HG02970 (cell line): ENCODE results near the gene PKIB.
"Not testable (repeated sequence)": the region's sequence is repeated elsewhere in the genome, so short reads cannot be mapped to it uniquely, and the experiment has no call there.

Experiments used
- ATAC-seq: cut with Tn5 transposase; IDR thresholded peaks from one replicate; pipeline ENCODE4 v1.9.1; 2021; ENCODE audit warnings: mild to moderate bottlenecking, moderate library complexity, moderate number of reproducible peaks; ENCODE audit not compliant: unreplicated experiment, low FRiP score

Gene PKIB

DNA sequence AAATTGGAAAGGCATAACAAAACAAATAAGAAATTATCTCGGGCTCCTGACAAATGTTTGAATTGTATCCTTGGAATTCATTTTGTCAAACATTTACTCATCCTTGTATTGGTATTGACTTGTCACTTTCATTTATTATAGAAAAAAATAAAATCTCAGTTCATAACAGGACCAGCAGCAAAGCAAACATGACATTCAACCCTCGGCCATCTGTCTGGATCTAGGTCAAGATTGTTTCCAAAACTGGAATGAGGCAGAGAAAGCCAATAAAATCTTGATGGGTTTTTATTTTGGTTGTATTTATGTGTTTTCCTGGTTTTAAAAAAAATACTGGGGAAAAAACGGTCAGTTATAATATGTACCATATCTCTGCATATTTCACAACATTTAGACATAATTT is 126.4 kb downstream of the PKIB start:
- no peak for ATAC-seq

DNA sequence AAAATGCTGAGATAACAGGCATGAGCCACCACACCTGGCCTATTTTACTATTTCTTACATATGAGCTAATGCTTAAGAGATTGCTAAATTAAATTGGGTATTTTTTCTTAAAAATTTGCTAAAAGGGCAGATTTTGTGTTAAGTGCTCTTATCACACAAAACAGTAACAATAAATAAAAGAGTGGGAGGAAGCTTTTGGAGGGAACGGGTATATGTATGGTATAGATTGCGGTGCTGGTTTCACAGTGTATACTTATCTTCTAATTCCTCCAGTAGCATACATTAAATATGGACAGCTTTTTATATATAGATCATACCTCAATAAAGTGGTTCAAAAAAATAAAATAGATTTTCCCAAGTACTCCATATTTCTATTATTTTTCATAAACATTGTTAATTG is 129.9 kb downstream of the PKIB start:
- ATAC-seq: no peak

DNA sequence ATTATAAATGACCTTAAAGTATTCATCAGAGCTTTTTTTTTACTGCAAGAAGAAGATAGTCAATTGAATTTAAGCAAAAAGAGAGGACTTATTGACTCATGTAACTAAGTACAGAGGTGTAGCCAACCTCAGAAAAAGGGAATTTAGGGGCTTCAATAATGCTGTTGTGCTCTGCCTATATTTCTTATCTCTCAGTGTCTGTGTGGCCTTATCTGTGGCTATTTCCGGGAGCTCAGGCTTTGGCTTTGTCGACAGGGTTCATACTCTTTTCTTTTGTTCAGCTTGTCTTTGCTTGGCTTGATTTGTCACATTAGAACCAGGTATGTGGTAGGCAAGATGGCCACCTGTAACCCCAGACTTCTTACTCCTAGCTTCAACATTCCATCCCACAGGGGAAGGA is 130.7 kb downstream of the PKIB start:
- ATAC-seq: no peak

DNA sequence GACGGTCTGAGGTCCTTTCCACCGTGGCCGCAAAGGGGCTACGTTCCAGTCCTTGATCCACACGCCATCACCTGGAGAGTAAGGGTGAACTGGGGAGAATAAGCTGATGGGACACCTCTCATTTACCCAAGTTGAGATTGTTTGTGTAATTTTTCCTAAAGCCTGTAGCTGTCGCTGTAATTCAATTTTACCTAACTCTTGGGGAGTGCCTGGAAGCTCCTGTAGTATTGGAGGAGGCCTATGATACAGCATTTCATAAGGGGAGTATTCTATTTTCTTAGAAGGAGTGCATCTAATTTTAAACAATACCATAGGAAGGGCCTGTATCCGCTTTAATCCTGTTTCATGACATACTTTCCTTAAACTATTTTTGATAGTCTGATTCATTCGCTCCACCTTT is 134.0 kb downstream of the PKIB start:
- ATAC-seq: not testable (repeated sequence)

DNA sequence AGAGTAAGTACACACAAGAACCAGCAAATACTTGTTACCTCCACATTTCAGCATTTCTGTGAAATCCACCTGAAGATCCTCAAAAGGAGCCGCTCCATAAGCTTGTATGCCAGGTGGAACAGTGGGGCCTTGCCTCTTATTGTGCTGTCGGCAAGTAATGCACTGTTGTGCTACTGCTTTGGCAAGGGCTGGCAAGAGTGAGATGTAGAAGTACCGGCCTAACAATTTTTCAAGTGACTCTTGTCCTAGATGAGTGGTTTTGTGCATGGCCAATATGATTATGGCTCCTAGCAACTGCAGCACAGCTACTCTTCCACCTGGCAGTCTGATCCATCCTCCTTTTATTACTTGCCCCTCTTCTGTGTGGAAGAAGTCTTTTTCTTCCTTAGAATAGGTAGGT is 134.7 kb downstream of the PKIB start:
- not testable (repeated sequence) for ATAC-seq

DNA sequence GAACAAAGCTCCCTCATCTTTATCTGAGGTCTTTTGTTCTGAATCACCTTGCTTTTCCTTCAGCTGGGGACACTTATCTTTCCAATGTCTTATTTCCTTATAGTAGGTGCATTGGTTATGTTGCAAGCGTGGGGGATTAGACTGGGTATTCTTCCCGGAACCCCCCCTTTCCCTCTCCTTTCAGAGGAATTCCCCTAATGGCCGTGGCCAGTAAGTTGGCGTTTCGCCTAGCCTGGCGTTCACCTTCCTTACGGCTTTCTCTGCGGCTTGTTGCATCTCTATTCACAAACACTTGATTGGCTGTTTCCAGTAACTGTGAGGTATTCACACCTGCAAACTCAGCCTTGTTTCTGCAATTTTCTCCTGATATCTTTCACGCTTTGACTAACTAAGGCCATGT is 136.5 kb downstream of the PKIB start:
- ATAC-seq: no peak

DNA sequence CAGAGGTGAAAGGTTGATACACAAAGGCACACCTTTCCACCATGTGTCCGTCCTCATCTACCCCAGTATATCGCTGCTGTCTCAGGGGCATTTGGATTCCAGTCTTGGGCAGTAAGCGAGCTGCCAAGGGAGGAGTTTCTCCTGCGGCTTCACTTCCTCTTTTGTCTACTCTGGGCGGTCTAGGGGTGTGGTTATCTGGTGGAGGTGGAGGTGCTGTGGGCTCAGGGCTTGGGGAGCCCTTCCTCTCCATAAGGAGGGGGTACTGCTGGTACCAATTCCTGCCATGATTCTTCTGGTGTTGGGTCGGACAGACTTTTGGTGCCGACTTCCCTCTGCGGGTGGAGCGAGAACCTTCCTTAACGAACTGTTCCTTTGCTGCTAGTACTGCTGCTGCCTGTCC is 137.4 kb downstream of the PKIB start:
- ATAC-seq: no peak

DNA sequence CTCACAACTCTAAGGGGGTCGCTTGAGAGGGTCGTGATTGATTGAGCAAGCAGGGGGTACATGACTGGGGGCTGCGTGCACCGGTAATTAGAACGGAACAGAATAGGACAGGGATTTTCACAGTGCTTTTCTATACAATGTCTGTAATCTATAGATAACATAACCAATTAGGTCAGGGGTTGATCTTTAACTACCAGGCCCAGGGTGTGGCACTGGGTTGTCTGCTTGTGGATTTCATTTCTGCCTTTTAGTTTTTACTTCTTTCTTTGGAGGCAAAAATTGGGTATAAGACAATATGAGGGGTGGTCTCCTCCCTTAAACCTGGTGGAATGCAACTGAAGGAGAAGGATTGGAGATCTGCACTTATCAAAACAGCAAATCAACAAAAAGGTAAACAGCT is 138.7 kb downstream of the PKIB start:
- ATAC-seq: not testable (repeated sequence)

DNA sequence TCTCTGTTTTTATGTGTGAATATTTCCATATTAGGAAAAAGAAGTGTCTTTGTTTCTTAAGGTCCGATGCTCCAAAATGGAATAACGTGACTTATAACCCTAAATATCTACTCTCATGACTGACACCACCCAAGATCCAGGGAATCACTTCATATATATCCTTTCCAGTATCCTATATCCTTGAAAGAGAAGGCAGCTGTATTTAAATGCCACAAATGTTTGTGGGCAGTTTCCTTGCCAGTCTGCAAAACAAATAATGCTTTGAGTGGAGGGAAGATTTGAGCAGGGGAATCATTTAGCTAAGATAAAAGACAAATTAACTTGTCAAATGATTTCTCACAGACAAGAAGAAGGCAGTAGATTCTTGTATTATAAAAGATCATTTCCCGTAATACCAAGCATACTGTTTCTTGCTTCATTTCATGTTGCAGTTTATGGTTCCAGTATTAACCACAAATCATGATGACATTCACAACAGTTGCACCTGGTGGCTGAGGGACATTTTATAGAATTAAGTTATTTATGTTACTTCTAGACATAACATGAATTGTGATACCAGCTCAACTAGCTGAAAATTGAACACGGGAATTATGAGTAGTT is 139.3 kb downstream of the PKIB start:
- ATAC-seq: no peak

DNA sequence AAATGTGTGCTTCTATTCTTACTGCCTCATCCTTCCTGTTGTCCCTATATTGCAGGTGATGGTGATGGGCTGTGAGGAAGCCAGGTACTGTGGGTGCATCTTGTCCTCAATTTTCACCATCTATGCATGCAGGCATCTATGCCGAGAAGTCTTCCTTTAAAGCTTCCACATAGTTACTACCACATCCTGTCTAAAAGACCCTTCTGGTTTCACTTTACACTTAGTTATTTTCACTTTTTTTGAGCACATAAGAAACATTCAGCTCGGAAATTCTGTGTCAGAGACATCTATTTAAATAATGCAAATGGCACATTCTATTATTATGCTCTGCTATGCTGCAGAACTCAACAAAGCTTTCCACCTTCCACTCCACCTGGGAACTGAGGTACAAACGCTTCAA is 141.1 kb downstream of the PKIB start:
- ATAC-seq: peak; percentile 76

DNA sequence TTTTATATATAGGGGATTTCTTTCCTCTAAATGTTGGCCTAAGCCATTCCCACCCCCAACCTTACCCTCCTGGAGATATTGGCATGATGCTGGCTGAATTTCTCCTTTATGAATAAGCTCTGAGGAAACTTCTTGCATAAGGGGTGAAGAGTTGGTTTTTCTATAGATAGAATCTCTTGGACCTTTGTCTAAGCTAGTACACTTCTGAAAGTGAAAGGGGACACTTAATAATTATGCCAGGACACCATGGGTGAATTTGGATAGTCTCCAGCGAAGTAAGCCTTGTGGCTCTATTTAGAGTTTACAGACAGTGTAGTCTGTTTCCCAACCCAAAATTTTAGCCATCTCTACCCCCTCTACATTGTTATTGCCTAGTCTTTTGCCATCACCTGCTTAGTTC is 142.3 kb downstream of the PKIB start:
- ATAC-seq: no peak

DNA sequence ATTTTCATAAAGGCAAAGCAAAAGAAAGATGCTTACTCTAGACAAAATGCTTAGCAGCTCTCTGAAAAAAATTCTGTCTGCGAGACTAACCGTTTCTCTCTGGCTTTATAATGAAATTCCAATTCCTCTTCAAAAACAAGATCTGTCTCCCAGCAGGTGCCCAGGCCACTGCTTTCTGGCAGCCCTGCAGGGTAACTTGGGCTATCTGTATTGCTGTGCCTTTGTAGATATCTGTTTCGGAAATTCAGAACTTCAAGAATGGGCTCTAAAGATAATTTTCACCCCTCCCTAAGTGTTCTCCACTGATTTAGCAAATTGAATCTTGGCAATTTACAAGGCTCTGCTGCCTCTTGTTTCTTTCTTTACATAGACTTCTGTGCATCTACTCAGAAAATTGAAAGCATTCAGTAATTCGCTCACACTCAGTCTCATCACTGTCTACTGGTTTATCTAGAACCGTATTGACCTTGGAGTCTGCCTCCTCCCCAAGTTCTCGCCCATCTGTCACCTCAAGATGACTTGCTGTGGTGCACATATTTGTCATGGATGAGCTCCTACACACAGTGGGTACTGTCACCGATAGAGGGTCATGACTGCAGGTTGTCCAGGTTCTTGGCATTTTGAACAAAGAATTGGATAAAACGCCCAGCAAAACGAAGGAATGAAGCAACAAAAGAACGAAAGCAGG is 142.9 kb downstream of the PKIB start:
- no peak for ATAC-seq

DNA sequence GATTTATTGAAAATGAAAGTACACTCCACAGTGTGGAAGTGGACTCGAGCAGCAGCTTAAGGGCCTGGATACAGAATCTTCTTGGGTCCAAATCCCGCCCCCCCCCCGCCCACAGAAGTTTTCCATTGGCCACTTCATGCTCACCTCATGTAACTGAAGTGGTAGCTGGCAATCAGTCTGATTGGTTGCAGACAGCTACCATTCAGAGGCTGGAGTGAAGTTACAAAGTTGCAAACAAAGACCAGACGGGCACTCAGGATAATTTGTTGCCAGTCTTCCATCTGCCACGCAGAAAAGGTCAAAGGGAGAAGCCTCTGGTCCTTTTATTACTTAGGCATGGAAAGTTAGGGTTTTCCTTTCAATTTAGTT is 143.5 kb downstream of the PKIB start:
- ATAC-seq: no peak

DNA sequence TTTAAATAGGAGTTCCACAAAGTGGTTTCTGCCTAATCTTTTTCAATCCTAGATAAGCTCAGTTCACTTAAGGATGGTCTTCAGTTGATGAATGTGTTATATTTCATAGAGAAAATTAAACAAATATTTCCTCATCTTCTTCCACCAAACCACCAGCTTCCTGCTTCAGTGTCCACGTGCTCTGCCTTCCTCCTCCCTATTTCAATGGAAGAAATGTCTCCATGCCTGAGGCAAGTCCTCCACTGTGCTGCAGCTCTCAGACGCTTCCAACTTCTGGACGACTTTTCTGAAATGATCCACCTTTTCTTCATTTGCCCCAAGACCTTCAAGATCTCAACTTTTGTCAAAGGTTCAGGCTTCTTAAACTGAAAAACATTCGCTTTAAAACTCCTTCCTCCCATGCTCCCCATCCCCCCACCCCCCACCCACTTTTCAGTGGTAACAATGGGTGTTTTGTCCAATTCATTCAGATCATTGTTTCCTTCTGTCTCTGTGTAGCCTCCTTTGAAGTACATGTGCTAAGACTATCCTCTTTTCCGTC is 144.1 kb downstream of the PKIB start:
- no peak for ATAC-seq

DNA sequence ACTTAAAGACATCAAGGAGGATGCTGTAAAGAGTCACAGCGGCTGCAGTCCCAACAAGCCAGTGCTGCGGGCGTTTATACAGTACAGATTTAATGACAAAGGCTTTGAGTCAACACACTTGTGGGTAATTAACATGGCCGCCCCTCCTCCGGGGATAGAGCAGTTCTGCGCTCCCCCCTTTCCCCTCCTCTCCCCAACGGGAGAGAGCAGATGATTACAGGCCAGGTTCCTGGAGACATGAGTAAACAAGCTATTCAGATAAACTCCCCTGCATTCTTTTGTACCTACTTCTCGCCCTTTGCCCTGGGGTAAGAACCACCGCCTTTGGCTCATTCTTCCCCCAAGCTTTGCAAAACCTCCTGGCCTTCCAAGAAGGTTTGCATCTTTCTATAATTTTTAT is 145.7 kb downstream of the PKIB start:
- ATAC-seq: no peak

DNA sequence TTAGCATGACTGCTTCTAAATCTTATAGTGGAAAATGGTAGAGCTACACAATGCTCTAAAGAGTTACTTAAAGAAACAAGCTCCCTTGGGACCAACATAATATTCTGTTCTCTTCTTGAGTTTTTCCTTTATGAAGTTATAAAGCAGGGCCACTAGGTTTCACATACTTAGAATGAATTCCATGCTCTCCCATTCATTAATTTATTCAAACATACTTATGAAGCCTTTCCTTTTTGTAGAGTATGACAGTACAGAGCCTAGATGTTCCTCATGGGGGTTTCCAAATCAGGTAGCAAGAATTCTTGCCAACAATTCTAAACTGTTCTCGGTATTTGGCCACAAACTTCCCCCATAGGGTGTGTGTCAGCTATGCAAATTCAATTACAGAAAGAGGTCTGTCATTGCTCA is 148.7 kb downstream of the PKIB start:
- peak; percentile 94 for ATAC-seq

DNA sequence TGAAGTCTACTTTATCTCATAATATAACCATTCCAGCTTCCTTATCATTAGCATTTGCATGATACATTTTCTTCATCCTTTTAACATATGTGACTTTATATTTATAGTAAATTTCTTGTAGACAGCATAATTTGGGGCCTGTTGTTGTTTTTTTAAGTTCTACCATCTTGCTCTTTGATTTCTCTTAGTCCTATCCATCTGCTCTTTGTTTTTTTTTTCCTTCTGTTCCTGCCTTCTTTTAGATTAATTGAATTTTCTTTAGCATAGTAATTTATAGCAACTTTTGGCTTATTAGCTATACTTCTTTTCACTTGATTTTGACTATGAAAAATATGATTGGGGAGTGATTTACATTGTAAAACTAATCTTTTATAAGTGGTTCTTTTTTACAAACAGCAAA is 150.1 kb downstream of the PKIB start:
- no peak for ATAC-seq

DNA sequence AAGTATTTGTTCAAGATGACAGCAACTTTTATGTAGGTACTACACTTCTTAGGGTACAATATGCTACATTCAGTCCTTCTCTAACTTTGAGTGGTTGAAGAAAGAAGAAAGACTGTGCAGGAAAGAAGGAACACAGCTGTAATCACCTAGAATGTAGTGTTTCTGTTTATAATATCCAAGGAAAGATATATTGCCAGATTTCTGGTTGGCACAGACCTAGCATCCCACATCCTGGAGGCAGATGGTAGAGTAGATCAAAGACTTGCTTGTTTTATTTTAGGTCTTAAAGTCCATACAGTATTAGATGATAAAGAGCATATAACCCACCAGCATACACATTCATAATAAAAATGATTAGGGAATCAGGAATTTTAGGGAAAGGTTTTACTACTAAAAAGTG is 156.1 kb downstream of the PKIB start:
- ATAC-seq: no peak

DNA sequence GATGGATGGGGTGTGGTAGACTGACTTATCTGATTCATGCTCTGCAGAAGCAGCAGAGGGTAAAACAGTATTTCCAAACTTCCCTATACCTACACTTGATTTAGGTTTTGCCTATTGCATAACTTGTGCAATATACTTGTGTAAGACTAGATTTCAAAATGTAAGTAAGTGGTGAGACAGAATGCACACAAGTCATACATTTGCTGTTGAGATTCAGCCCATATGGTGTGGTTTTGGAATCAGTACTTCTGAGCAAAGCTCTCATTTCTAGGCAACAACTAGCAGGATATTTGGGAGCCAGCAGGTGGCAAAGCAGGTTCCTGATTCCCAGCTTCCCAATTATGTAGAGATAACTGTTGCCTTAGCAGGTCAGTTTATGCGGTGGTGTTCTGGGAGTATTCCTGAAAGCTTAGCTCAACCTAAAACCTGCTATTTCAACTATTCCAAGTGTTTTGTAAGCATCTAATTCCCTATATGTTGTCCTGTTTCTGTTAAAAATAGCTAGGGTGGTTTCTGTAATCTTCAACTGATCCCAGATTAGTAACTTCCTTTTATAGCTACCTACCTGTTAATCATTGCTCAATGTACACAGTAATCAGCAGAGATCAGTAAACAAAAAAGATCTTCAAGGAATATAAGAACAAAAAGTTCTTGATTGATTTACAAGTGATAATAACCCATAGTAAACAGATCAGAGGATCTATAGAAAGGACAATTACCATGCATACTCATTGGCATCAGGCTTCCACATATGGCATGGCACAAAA is 160.8 kb downstream of the PKIB start:
- ATAC-seq: no peak

DNA sequence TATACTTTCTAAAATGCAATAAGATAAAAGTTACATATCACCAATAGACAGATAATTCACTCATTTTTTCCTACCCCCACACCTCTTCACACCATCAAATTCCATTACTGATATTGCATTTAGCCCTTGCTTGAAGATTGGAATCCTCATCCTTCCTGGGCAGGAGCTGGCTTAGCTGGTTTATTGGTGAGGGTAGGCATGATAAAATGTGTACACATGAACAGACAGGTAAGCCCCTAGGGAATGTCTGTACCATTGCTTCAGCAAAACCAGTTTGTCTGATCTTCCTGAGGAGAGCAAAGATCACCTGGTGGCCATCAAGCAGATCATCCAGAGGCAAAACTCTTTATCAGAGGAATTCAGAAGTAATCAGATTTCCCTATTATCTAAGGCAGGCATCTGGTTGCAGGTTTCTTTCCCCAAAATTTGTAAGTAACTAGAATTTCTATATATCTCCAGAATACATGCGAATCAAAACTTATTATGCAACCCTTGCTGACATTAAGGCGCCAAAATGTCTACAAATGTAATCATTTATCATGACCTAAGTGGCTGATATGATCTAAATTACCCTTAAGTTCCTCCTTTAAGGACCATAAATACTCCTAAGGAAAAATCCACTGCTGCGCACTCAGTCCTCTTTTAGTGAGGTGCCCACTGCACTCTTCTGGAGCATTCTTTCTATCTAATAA is 162.7 kb downstream of the PKIB start:
- ATAC-seq: no peak
